Measurements from ENCODE around the gene BICRA. TPM values are rescaled to one million over a fixed set of nuclear protein-coding genes. Genes with fewer than 3 reads are reported as not detected.

Gene BICRA
- total and polyA plus RNA-seq, 9 of the 15 experiments (the other 6 are each of a cell fraction or from before 2014, with no cell fraction given) = 0.01 to 8.8 (median 1.2) TPM

GRCh38 chr19:47730521-47730889 lies 121.6 kb downstream of the BICRA start (continued):
- TF ChIP-seq STAT6 (CRISPR knock-in tag; IDR thresholded peaks at IDR 0.05) (no peak), BRD4 (IDR thresholded peaks at IDR 0.05) (0 out of 2 replicates have a peak, but pooled peaks have one; percentile 32), RERE (CRISPR knock-in tag; IDR thresholded peaks at IDR 0.05; ENCODE audit: borderline replicate concordance) (no peak), PHF20 (IDR thresholded peaks at IDR 0.05; ENCODE audit: partially characterized antibody) (peak; percentile 5), BHLHE40 (IDR thresholded peaks at IDR 0.05; ENCODE audit: low read length) (no peak), SAFB (IDR thresholded peaks at IDR 0.05; ENCODE audit: borderline replicate concordance, low read depth, low read length) (no peak), NFRKB (IDR thresholded peaks at IDR 0.05; ENCODE audit: low read depth) (peak; percentile 57; the same call in 1 of the 2 replicates), MXD1 (CRISPR knock-in tag; IDR thresholded peaks at IDR 0.05; ENCODE audit: borderline replicate concordance, poor library complexity, severe bottlenecking) (no peak), JUNB (CRISPR knock-in tag; conservative IDR thresholded peaks at IDR 0.05) (no peak), TCF7L2 (IDR thresholded peaks at IDR 0.05; ENCODE audit: low read depth, low read length) (no peak), ZNF76 (CRISPR knock-in tag; IDR thresholded peaks at IDR 0.05; ENCODE audit: borderline replicate concordance) (no peak), KAT2B (IDR thresholded peaks at IDR 0.05; ENCODE audit: low read depth, low read length) (no peak), CLOCK (CRISPR knock-in tag; IDR thresholded peaks at IDR 0.05; ENCODE audit: borderline replicate concordance) (no peak), ZBTB9 (CRISPR knock-in tag; IDR thresholded peaks at IDR 0.05) (no peak), TAF1 (IDR thresholded peaks at IDR 0.05; ENCODE audit: control insufficient read depth, extremely low read depth, insufficient read depth, low read length, severe bottlenecking) (no peak)

Data from K562 (cell line).